NCI-H2029 (cell line): ENCODE measurements around the gene MED13L.
"Not testable (repeated sequence)": the region's sequence is repeated elsewhere in the genome, so short reads cannot be mapped to it uniquely, and the experiment has no call there.

ENCODE experiments used
- DNase-seq: peaks from one replicate; lab custom pipeline; 2025; lab: John Stamatoyannopoulos, UW

Gene MED13L

DNA sequence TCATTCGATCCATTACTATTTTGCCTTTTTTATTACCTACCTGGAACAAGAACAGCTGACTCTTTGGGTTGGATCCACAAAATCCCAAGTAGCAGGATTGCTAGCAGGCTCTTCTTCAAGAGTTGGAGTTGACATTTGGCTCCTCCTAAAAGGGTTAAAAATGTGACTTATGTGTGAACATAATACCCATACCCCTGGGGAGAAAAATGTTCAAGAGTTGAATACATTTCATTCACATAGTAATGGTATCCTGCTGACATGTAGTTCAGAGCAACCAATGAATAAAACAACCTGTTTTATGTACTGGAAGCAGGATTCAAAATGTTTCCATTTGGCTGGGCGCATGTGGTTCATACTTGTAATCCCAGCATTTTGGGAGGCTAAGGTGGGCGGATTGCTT lies 264.7 kb downstream of the MED13L start:
- DNase-seq = no peak

DNA sequence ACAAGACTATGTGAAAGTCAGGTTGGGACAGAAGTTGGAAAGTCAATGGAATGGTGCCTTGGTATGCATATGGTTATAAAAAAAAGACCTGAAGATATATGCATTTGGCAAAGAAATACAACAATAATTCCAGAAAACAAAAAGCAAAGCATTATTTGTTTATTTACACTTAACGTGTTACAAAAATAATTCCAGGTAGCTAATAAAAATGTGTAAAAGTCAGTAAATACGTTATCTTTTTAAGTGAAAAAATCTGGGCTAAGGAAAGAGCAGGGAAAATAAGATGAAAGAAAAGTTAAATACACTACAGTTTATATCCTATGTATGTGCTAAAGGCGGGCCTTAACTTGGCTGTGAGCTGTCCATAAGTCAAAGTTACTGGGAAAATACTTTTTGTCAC lies 266.3 kb downstream of the MED13L start:
- no peak for DNase-seq

DNA sequence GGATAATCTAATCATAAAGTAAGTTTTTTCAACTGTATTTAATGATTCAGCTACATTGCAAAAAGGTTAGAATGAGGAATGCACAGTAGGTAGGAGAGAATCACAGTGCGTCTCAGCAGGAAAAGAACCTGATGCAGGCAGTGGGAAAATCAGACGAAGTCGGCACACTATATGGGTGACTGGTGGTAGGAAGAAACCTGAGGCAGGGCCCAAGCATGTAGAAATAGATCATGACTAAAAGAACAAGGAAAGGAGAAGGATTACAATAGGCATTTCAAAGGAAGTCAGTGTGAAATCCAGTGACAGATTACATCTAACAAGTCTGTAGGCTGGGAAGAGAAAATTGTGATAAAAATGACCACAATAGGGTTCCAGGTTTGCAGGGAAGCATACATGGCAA lies 267.0 kb downstream of the MED13L start:
- no peak for DNase-seq

DNA sequence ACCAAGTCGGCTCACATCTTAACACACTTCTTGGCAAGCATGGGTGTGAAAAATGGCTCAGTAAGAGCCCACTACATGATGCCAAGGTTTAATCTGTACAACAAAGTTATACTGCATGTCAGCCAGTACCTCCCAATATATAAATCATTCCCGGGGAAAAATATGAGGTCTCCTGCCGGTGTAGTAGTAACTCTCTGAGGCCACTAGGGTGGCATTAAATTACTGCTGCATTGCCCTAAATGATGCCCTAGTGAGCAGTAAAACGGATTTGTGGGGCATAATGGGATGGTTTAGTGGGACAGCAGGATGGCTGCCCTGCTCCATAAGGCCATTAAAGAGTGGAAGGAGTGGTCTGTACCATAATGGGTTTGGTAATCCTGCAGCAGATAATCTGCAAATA lies 267.7 kb downstream of the MED13L start:
- no peak for DNase-seq

DNA sequence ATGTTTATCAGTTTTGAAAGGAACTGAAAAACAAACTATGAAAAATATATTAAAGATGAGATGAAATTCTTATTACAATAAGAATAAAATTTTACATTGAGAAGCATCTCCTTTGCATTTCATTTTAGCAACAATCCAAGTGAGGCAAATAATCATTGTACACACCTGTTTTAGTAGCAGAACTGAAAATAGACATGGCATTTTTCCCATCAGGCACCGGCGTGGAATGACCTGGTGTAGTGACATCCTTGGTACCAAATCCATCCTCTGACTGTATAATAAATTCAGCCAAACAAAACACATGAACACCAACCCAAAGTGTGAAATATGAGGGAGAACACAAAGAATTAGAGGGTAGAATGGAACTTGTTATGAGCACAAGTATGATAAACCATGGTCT lies 271.4 kb downstream of the MED13L start:
- DNase-seq = no peak

DNA sequence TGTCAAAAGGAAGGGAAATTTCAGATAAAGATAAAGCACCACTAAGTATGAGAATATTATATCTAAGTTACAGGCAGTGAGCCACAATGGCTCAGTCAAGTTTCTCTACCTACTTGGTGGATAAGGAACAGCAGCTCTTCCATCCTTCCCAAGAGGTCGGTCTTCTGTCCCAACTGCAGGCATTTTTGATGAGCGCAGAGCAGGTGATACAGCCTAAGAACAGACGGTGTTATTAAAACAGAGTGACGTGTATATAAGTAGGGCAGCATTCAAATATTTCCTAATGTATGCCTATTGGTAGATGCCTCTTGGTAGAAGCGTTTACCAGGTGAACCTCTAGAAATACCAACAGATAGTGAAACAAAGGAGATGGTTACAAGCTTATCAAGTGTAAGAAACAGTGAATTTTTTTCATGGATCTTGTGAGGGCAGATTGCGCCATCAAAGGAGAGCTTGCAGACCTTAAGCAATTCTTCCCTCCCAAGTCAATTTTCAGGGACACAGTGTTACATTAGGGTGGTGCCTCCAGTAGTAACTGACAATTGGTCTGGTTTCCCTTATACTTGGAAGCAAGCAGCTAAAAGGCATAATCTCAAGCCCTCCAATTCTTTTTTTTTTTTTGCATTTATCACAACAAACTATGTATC lies 274.5 kb downstream of the MED13L start:
- no peak for DNase-seq

DNA sequence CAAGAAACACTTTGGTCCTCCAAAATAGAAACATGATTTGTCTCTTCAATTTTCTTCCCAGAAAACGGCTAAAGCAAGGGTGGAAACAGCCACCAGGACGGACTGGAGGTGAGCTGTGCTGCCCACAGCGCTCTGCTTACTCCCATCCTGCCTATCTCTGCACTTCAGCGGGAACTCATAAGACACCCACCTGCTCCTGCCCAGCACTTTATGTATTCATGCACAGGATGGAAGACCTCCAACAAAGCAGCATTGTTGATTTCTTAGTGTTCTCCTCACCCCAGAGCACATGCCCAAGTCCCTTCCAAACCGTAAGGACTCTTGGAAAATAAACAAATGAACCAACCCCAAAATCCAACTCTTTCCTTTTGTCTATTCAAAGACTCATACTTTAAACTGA lies 277.2 kb downstream of the MED13L start:
- no peak for DNase-seq

DNA sequence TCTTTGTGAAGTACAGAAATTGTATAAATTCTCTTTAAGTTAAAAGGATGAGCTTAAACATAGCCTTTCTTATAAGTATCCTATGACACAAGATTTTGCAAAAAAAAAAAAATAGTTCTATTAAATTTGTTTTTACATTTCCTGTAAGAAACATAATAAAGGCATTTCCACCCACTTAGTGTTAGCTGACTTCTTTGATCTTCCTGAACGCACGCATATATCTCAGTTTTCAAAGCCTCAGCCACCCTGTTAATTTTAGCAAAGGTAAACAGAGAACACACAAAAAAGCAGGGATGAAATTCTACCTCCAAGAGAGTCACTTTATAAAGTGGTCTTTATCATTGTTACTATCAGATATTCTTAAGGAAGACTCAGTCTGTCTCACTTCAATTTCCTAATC lies 277.9 kb downstream of the MED13L start:
- no peak for DNase-seq

DNA sequence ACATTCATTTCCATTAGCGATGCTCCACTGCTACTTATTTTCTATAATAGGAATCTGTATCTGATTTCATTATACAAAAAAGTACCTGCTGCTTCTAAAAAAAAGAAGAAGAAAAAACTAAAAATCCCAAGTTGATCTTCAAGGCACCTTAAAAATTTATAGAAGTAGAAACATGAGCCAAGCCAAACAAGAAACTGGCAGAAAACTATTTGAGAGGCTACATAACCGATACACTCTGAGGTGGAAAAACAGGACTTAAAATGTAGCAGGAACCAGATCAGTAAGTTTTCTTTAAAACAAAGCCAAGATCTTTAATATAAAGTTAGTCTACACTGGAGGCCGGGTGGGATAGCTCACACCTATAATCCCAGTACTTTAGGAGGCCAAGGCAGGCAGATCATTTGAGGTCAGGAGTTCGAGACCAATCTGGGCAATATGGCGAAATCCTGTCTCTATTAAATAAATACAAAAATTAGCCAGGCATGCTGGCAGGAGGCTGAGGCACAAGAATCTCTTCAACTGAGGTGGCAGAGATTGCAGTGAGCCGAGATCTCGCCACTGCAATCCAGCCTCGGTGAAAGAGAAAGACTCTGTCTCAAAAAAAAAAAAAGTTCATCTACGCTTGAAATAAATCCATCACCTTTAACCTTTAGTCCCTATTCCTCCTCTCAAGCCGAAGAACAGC lies 278.6 kb downstream of the MED13L start:
- no peak for DNase-seq

DNA sequence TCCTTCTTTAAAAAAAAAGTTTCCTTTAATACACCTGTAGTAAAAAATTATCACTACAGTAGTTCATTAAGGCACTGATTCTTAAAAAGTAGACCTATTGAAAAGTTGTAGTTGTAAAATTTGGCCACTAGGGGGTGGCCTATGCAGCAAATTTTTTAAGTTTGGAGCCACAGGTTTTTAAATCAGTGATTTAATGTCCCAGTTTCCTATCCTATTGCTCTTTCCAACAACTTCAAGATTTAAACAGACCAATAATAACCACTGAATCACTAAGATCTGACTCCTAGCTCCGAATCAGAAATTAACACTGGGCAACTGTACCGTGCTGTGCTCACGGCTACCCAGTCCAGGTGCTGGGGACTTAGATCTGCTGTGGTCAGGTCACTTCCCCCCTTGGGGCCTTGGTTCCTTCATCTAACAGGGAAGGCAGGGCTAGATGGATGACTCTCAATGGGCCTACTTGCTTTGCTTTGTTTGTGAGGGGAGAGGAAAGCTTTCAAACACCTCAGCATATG lies 279.3 kb downstream of the MED13L start:
- DNase-seq = peak; percentile 19

DNA sequence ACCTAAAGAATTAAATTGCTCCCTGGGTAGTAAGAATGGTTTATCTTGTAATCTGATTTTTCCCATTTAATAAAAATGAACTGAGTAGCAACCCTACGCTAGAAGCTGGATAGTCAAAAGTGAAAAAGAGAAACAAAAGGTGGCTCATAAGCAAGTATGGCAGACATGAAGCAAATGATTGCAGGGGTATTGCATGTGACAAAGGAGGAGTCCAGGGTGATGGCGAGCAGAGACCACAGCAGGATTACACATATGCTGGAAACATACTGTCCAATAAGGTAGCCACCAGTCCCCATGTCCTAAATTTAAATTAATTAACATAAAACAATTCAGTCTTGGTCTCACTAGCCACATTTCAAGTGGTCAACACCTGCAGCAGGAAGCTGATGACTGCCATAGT lies 283.8 kb downstream of the MED13L start:
- no peak for DNase-seq

DNA sequence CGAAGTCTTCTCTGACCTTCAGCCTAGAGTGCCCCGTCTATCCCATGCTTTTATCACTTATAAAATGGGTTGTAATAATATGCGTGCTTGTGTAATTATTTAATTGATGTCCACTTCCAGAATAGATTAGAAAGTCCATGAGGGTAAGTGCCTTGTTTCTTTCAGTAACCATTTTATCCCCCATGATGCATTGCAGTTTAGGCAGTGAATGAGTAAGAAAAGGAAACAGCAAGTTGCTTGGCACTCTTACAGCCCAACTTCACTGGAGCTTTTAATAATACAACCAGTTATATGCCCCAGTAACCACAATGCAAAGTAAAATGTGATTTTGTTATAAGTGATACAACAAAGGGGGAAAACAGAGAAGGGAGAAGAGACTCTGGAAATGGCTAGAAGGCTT lies 287.3 kb downstream of the MED13L start:
- DNase-seq = no peak

DNA sequence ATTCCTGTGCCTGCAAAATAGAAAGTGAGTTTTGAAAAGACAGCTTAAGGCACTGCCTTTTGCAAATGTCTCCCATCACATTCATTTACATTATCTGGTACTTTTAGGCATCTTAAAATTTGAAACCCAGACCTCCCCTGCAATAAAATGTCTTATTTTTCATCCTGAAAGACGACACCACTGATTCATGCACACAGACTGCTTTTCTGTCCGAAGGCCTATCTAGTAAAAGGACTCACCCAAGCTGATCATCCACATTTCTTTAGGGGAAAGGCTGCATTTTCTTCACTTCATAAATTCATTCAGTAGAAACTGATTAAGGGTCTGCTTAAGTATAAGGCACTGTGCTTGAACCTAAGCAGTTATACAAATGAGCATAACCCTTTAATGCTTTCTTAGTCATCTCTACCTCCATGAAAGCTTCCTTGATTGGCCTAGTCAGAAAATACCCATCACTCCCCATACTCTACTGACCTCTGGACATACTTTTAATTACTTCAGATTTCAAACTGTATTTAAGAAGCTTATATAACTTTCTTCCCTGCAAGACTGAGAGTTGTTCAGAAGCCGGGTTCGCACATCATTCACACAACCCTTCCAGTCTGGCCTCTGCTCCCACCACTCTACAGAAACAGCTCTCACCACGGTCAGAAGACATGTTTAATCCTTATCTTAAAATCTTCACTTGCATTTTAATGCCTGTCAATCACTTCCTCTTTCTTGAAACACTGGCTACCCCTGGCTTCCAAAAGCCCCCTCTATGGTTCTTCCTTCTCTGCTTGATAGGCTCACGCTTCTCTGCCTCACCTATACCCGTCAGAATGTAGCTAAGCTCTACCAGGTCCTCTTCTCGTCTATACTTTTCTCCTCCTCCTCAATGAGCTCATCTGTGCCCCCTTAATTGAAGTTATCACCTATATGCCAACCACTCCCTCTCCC lies 288.6 kb downstream of the MED13L start:
- no peak for DNase-seq

DNA sequence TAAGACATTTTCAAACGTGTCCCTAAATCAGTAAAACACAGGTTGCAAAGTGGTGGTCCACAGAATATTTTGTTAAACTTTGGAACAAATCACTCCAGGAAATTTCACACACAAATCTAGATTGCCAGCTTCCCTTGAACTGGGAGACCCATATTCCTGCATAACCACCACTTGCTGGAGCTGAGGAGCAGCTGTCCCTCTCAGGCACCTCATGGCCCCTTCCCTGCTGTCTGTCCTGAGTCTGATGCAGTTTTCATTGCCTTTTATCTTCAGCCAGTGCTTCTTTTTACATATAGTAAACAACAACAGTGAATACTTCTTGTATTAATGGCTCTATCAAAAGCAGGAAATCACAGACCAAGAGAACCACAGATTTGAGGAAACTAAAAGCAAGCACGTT lies 289.3 kb downstream of the MED13L start:
- no peak for DNase-seq

DNA sequence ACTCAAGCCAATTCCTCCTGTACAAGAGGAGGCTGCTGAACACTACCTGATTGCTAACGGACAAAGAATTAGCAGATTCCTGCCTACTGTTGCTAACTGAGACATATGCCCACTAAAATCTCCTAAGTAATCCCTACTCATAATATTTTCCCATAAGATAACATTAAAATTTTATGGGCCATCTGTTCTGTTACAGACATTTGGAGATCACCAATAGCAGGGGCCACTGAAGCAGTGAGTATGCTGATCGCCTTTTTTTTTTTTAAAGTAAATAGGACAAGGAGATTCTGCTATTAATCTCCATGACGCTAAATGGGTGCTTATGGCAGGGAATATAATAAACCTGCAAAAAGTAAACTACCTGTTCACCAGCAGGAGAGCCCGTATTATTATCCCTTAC lies 292.9 kb downstream of the MED13L start:
- DNase-seq = no peak

DNA sequence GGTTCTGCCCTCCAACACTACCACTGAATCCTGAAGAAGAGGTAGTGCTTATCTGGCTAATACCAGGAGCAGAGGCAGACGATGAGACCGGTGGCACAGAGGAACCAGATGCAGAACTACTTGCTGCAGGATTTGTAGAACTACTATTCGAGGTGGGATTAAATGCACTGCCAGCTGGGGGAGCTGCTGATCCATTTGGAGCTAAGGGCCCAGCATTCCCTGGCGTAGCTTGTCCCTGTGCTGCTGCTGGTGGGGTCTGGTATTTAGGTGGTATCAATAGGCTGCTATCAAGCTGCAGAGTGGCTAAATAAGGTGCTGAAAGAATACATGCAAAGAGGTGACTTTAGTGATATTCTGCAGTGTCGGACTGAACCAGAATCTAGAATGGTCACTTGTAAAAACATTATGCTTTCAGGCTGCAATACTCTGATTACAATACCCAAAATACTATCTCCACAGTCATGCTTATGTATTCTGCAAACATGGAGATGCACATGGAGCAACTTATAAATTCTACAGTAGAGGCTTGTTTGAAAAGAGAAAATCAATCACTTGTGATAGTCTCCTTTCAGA lies 294.2 kb downstream of the MED13L start:
- no peak for DNase-seq

DNA sequence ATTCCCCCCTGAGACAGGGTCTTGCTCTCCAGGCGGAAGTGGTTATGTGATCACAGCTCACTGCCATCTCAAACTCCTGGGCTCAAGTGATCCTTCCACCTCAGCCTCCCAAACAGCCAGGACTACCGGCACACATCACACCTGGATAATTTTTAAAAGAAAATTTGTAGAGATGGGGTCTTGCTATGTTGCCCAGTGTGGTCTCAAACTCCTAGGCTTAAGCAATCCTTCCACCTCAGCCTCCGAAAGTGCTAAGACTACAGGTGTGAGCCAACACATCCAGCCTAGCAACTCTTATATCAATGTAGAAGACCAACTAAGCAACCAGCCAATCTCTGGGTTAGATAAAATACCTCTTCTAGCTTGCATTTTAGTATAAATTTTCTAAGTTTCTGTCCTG lies 297.2 kb downstream of the MED13L start:
- no peak for DNase-seq

DNA sequence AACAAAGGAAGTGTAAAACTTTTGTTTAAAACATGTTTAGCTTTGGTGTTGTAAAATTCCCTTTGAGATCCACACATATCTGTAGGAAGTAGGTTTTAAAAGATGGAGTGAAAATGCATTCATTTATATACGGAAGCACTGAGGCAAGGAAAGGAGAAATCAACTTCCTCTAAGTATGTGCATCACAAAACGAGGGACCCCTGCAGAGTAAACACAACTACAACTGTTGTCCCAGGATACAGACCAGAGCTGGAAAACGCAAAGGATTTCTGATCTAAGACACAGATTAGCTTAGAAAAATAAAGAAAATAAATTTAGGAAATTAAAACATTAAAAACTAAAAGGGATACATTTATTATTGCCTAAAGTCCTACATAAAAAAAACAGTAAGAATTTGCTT lies 297.6 kb downstream of the MED13L start:
- no peak for DNase-seq

DNA sequence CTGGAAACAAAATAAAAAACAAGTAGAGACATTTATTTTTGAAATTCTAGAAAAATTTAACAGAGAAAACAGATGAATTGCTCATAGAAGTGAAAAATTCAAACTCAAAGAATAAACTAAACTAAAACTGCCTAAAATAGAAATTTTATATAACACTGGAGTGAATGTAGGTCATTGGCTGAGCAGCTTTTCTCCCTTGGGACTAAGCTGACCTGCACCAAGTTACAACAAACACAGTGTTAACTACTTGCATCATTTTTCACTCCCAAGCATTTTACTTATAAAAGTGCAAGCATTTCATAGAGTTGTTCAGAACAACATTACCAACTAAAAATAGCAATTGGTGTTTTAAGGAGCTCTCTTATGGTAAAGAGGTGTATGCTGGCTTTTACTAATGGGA lies 298.1 kb downstream of the MED13L start:
- DNase-seq = no peak

DNA sequence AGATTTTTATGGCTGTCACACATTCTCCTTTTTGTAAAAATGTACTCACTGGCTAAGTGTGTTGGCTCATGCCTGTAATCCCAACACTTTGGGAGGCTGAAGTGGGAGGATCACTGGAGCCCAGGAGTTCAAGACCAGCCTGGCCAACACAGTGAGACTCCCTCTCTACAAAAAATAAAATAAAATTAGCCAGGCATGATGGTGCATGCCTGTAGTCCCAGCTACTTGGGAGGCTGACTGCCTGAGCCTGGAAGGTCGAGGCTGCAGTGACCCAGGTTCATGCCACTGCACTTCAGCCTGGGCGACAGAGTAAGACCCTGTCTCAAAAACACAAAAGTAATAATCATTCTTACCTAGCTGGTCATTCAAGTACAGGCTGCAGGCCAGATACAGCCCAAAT lies 300.7 kb downstream of the MED13L start:
- DNase-seq = not testable (repeated sequence)

DNA sequence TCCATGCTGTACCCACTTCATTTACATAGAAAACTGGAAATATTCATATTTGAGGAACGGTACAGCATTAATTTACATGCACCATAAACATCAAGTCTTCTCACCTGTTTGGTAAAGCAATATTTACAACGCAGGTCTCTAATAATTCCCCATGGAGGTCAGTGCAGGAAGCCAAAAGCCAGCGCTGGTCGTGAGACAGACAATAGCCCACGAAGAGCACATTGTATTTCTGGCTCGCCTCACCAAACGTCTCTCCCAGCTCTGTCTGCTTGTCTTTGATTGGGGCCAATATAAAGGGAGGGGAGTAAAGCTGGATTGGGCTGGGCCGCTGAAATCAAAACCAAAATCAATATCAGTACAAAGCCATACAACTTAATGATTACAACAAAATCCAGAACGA lies 302.1 kb downstream of the MED13L start:
- no peak for DNase-seq

DNA sequence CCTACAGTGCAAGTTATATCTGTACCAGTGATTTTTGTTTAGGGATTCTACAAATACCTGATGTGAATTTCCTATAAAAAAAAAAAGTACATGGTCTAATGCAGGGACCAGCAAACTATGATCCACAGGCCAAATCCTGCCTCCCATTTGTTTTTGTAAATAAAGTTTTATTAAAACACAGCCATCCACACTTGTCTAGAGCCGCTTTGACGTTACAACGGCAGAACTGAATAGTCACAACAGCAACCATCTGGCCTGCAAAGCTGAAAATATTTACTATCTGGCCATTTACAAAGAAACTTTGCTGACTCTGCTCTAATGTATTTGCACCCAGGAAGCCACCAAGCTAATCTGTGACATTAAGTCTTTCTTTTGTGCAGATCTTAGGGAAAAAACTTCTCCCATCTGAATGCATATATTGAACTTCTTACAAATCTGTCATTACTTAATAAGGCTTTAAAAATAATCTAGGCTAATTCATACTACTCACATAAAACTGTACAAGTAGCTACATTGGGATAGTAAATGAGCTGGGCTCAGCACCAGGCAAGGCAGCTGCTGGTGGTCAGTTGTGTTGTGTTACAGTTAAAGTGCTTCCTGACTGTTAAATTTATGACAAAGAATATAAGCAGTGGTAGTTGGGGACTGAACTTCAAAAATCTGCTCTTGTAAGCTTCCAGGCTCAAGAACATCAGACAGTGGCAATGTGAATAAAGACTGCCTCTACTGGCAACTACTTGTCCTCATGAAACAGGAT lies 303.3 kb downstream of the MED13L start:
- no peak for DNase-seq
